H1 (cell line): ENCODE results near the gene RWDD4. TPM values are rescaled to one million over a fixed set of nuclear protein-coding genes. Genes with fewer than 3 reads are reported as not detected.

ENCODE experiments used
- CTCF ChIA-PET: fragments of 300-600 bp; sonication (Branson Sonifier 250); formaldehyde crosslinking; loops from one replicate; lab custom pipeline; 2021; ENCODE audit not compliant: partially characterized antibody; lab: Charles Lee
- POLR2A ChIA-PET: fragments of 300-600 bp; sonication (Branson Sonifier 250); formaldehyde crosslinking; loops from one replicate; lab custom pipeline; 2021; ENCODE audit warnings: inconsistent platforms; ENCODE audit not compliant: partially characterized antibody; lab: Charles Lee
- DNase-seq, 2 experiments: peaks; one replicate each; pipeline versions ENCODE4 v3.0.0 to v3.0.0-alpha.2; 2010 to 2022; ENCODE audit warnings: low spot score in 2 of 2, low read depth in 1 of 2, mixed read lengths in 1 of 2
- FAIRE-seq: peaks from 2 replicates; lab custom pipeline; 2011; peaks lifted over from hg19 to GRCh38; lab: Jason Lieb, UNC
- H2AFZ ChIP-seq: 2 replicates; pipeline ENCODE4 v1.8.1; 2012; ENCODE audit warnings: low read length, inconsistent platforms
- H2AK5ac ChIP-seq: 2 replicates; pipeline ENCODE4 v1.6.1; 2013; ENCODE audit warnings: low read depth, low read length
- H2BK120ac ChIP-seq: replicated peaks from 2 replicates; pipeline ENCODE3; 2013; ENCODE audit warnings: low read depth, low read length, inconsistent platforms
- H2BK12ac ChIP-seq: 2 replicates; pipeline ENCODE4 v1.6.1; 2013; ENCODE audit warnings: low read depth, low read length
- H2BK15ac ChIP-seq: 2 replicates; pipeline ENCODE4 v1.6.1; 2013; ENCODE audit warnings: low read length
- H2BK20ac ChIP-seq: 2 replicates; pipeline ENCODE4 v1.6.1; 2013; ENCODE audit warnings: low read length
- H2BK5ac ChIP-seq: 2 replicates; pipeline ENCODE4 v1.6.1; 2013; ENCODE audit warnings: low read depth, low read length
- H3K14ac ChIP-seq: 2 replicates; pipeline ENCODE4 v1.6.1; 2013; ENCODE audit warnings: inconsistent platforms; ENCODE audit not compliant: insufficient read length
- H3K18ac ChIP-seq: 2 replicates; pipeline ENCODE4 v1.6.1; 2013; ENCODE audit warnings: low read length; ENCODE audit errors: extremely low read depth
- H3K23ac ChIP-seq: 2 replicates; pipeline ENCODE4 v1.6.1; 2013; ENCODE audit warnings: inconsistent platforms; ENCODE audit not compliant: insufficient read length
- H3K23me2 ChIP-seq: 2 replicates; pipeline ENCODE4 v1.6.1; 2013; ENCODE audit warnings: low read depth, low read length
- H3K27ac ChIP-seq: 2 replicates; pipeline ENCODE4 v1.6.1; 2011; ENCODE audit warnings: low read depth, low read length, inconsistent platforms
- H3K27me3 ChIP-seq, 4 experiments: replicated peaks in 1 of 4; 1 replicate in 1 of 4; 2 replicates in 3 of 4; pipeline versions ENCODE4 v1.6.1 to v1.8.1; 2011 to 2013; ENCODE audit warnings: low read length in 3 of 4, mild to moderate bottlenecking in 3 of 4, inconsistent platforms in 2 of 4, mixed read lengths in 2 of 4, moderate library complexity in 1 of 4; ENCODE audit not compliant: control insufficient read depth in 3 of 4, insufficient read depth in 3 of 4; ENCODE audit errors: extremely low read depth in 1 of 4
- H3K36me3 ChIP-seq, 4 experiments: 2 replicates each; pipeline versions ENCODE4 v1.6.1 to v1.8.1; 2011 to 2013; ENCODE audit warnings: mild to moderate bottlenecking in 4 of 4, low read length in 3 of 4, moderate library complexity in 2 of 4, control low read depth in 1 of 4, inconsistent platforms in 1 of 4; ENCODE audit not compliant: insufficient read depth in 4 of 4, control insufficient read depth in 2 of 4
- H3K4ac ChIP-seq: replicated peaks from 2 replicates; pipeline ENCODE3; 2013; ENCODE audit warnings: low read length, low read depth, mixed read lengths, inconsistent platforms; ENCODE audit not compliant: insufficient read length
- H3K4me1 ChIP-seq, 4 experiments: replicated peaks in 1 of 4; 1 replicate in 1 of 4; 2 replicates in 3 of 4; pipeline versions ENCODE4 v1.6.1 to v1.8.1; 2011 to 2013; ENCODE audit warnings: low read length in 3 of 4, inconsistent platforms in 2 of 4, mixed read lengths in 1 of 4; ENCODE audit not compliant: insufficient read depth in 4 of 4, control insufficient read depth in 3 of 4
- H3K4me2 ChIP-seq, 2 experiments: 2 replicates each; pipeline versions ENCODE4 v1.6.1 to v1.8.1; 2011 to 2013; ENCODE audit warnings: low read depth in 2 of 2, low read length in 2 of 2, control low read depth in 1 of 2, inconsistent platforms in 1 of 2, mild to moderate bottlenecking in 1 of 2; ENCODE audit not compliant: insufficient read depth in 1 of 2
- H3K4me3 ChIP-seq, 4 experiments: fragments of 200-600, 300-600 bp in 1 of 4; sonication (generic), shearing (Covaris generic), sonication (Bioruptor Twin) in 1 of 4; 2 replicates each; pipeline versions ENCODE4 v1.5.1 to v1.8.1; 2011 to 2016; ENCODE audit warnings: low read length in 4 of 4, low read depth in 3 of 4, control low read depth in 2 of 4, inconsistent platforms in 2 of 4, mild to moderate bottlenecking in 2 of 4, mixed read lengths in 1 of 4, moderate library complexity in 1 of 4; ENCODE audit not compliant: insufficient read depth in 2 of 4; ENCODE audit errors: extremely low read depth in 1 of 4
- H3K56ac ChIP-seq: replicated peaks from 2 replicates; pipeline ENCODE3; 2013; ENCODE audit warnings: low read depth, mild to moderate bottlenecking, mixed read lengths, low read length, inconsistent platforms; ENCODE audit not compliant: insufficient read length
- H3K79me1 ChIP-seq: 2 replicates; pipeline ENCODE4 v1.6.1; 2013; ENCODE audit warnings: low read depth, low read length, control low read depth
- H3K79me2 ChIP-seq, 2 experiments: 2 replicates each; pipeline versions ENCODE4 v1.6.1 to v1.8.1; 2012 to 2013; ENCODE audit warnings: low read length in 2 of 2, mild to moderate bottlenecking in 2 of 2, inconsistent platforms in 1 of 2; ENCODE audit not compliant: insufficient read depth in 2 of 2, control insufficient read depth in 1 of 2
- H3K9ac ChIP-seq, 4 experiments: replicated peaks in 1 of 4; 1 replicate in 1 of 4; 2 replicates in 3 of 4; pipeline versions ENCODE4 v1.6.1 to v1.8.1; 2011 to 2013; ENCODE audit warnings: low read depth in 3 of 4, low read length in 3 of 4, control low read depth in 2 of 4, mild to moderate bottlenecking in 2 of 4, moderate library complexity in 2 of 4, inconsistent platforms in 1 of 4; ENCODE audit errors: extremely low read depth in 1 of 4
- H3K9me3 ChIP-seq, 2 experiments: 2 replicates each; pipeline versions ENCODE4 v1.6.1 to v1.8.1; 2012 to 2013; ENCODE audit warnings: mild to moderate bottlenecking in 2 of 2, moderate library complexity in 2 of 2, control low read depth in 1 of 2, inconsistent platforms in 1 of 2, low read depth in 1 of 2, low read length in 1 of 2, mixed read lengths in 1 of 2; ENCODE audit not compliant: insufficient read depth in 2 of 2
- H4K20me1 ChIP-seq, 2 experiments: replicated peaks in 1 of 2; 2 replicates each; pipeline versions ENCODE3 to v1.8.1; 2011 to 2013; ENCODE audit warnings: inconsistent platforms in 2 of 2, low read length in 2 of 2, mild to moderate bottlenecking in 1 of 2; ENCODE audit not compliant: insufficient read depth in 2 of 2, control insufficient read depth in 1 of 2
- H4K5ac ChIP-seq: 2 replicates; pipeline ENCODE4 v1.6.1; 2013; ENCODE audit warnings: low read length, low read depth, mixed read lengths, inconsistent platforms; ENCODE audit not compliant: insufficient read length
- H4K8ac ChIP-seq: 2 replicates; pipeline ENCODE4 v1.8.0; 2013; ENCODE audit warnings: mild to moderate bottlenecking, moderate library complexity, low read length, inconsistent platforms; ENCODE audit not compliant: insufficient read depth; ENCODE audit errors: extremely low read depth
- H4K91ac ChIP-seq: replicated peaks from 2 replicates; pipeline ENCODE3; 2013; ENCODE audit warnings: low read length, mixed read lengths, inconsistent platforms; ENCODE audit not compliant: insufficient read length
- CHD2 ChIP-seq: IDR thresholded peaks from 2 replicates; pipeline ENCODE4 v1.6.1; 2012; ENCODE audit warnings: low read length, improper control_type of control experiment
- CREB1 ChIP-seq: IDR thresholded peaks from 2 replicates; pipeline ENCODE4 v1.6.1; 2012; ENCODE audit warnings: inconsistent platforms
- EZH2 ChIP-seq: fragments of 200-600 bp; sonication (generic); IDR thresholded peaks from 2 replicates; pipeline ENCODE4 v1.7.1; 2012; ENCODE audit warnings: low read depth, mild to moderate bottlenecking, moderate library complexity, low read length, inconsistent platforms; ENCODE audit not compliant: severe bottlenecking
- JUND ChIP-seq: IDR thresholded peaks from 2 replicates; pipeline ENCODE4 v1.6.1; 2011; ENCODE audit warnings: mild to moderate bottlenecking, improper control_type of control experiment, low read length
- TCF12 ChIP-seq: IDR thresholded peaks from 2 replicates; pipeline ENCODE4 v1.6.1; 2011; ENCODE audit warnings: low read depth, mild to moderate bottlenecking, low read length
- WGBS, 2 experiments: shearing (Covaris generic) in 1 of 2; methylation state at CpG; one replicate each; pipeline versions ENCODE4 v1.1.6 to v1.1.7; 2013 to 2015; ENCODE audit warnings: low lambda C conversion rate in 2 of 2, mixed read lengths in 2 of 2, inconsistent platforms in 1 of 2, low coverage in 1 of 2, missing lambda C conversion rate in 1 of 2; ENCODE audit not compliant: insufficient replicate concordance in 2 of 2, insufficient coverage in 1 of 2, insufficient read length in 1 of 2; ENCODE audit errors: extremely low coverage in 1 of 2, missing lambda C conversion rate in 1 of 2; 5-methylcytosine and 5-hydroxymethylcytosine counted together
- polyA plus RNA-seq, 7 experiments: library from polyadenylated mRNA; depleted of rRNA in 3 of 7; stranded (reverse) in 5 of 7; unstranded in 2 of 7; fragments of >200 nt in 5 of 7; fragments of 200-250 nt in 2 of 7; gene quantifications; 1 replicate in 5 of 7; 2 replicates in 1 of 7; 4 replicates in 1 of 7; pipeline versions ENCODE4 v1.2.1 to v1.2.3, GENCODE V29; 2011 to 2013; ENCODE audit warnings: missing spikeins in 2 of 7, mixed read lengths in 2 of 7
- total RNA-seq: library from RNA; stranded (reverse); fragmentation: NEBNext Ultra II Directional; extraction: Animal tissue kit (Norgen Biotek cat#: 25700); gene quantifications from 2 replicates; pipeline ENCODE4 v1.2.1, GENCODE V29; 2021

Gene RWDD4
- total and polyA plus RNA-seq, 2 of the 8 experiments (the other 6 are each of a cell fraction or from before 2014, with no cell fraction given): 5.4 to 18.9 TPM

GRCh38 chr4:183591301-183591700 is 67.7 kb downstream of the RWDD4 start:
- Histone ChIP-seq H3K4me2 (no peak overlapping the region), H3K27ac (no peak overlapping the region), H4K8ac (no peak overlapping the region), H3K79me2 (no peaks in the 10 kb centered on the region), H2AFZ (no peak overlapping the region), H3K4ac (no peak overlapping the region), H3K9me3 (peaks cover 3 to 4% of the 10 kb centered on the region in 2 experiments; a peak in 2 of 4 replicates), H4K5ac (no peak overlapping the region), H3K79me1 (no peaks in the 10 kb centered on the region), H3K27me3 (no peaks in the 10 kb centered on the region), H3K23me2 (no peaks in the 10 kb centered on the region), H3K18ac (no peak overlapping the region), H3K36me3 (no peaks in the 10 kb centered on the region), H3K14ac (no peak overlapping the region), H3K23ac (no peak overlapping the region), H3K9ac (no peak overlapping the region), H3K4me1 (no peaks in the 10 kb centered on the region), H4K91ac (no peak overlapping the region), H2BK15ac (no peak overlapping the region), H2BK5ac (no peak overlapping the region), H4K20me1 (no peaks in the 10 kb centered on the region), H3K56ac (no peak overlapping the region), H2BK20ac (no peak overlapping the region), H2AK5ac (no peak overlapping the region), H2BK12ac (no peak overlapping the region), H3K4me3 (no peak overlapping the region), H2BK120ac (no peak overlapping the region)
- ChIA-PET CTCF (no interaction called here), POLR2A (no interaction called here)
- no peak for DNase-seq
- 92% methylated on average over 4 of the region's 4 CpGs; no CpG with 5 or more reads in 1 of the 2 experiments for WGBS, 2 experiments
- no peak for FAIRE-seq
- no peak for TF ChIP-seq CREB1
- no peak for TF ChIP-seq EZH2
- no peak for TF ChIP-seq TCF12
- no peak for TF ChIP-seq CHD2
- TF ChIP-seq JUND: no peak
